ENCODE data around the gene NUP153. TPM values are rescaled to one million over a fixed set of nuclear protein-coding genes. Genes with fewer than 3 reads are reported as not detected.

The NUP153 gene
- total RNA-seq, 1 experiment from 2014 or later = 99.3 TPM

DNA sequence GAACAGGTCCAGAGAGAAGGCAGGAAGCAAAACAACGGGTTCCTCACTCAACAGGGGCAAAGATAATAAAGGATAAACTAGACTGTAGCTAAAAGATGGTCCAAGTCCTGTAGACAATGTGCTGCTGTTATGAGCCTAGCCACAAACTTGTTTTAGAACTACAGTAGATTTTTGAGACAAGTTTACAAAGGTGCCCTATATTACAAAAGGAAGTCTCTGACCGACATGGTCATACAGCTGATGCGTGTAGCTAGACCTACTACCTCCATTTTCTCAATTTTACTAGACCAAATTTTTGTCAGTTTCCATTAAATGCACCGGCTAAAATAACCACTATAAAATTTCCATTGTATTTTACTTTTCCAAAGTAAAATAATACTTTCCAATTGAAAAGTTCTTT is 94.7 kb downstream of the NUP153 start:
- H3K9ac ChIP-seq (ENCODE audit: extremely low read depth, insufficient read length, low read length) = no peak overlapping the region
- no peak overlapping the region for H2BK15ac ChIP-seq (ENCODE audit: low read depth, low read length)
- no peak overlapping the region for H3K23ac ChIP-seq (ENCODE audit: insufficient read length, low read depth, low read length)
- H3K4me2 ChIP-seq (ENCODE audit: insufficient read depth, insufficient read length, low read length) = no peak overlapping the region
- H3T11ph ChIP-seq (ENCODE audit: low read length) = no peak overlapping the region
- Mint-ChIP-seq H3K27ac (peak overlapping the region in 1 of 3 experiments; percentile 69; a peak in 1 of 7 replicates), H3K4me1 (no peaks in the 10 kb centered on the region), H3K4me3 (no peak overlapping the region), H3K36me3 (ENCODE audit: insufficient read depth in 1 of 3, low read depth in 3 of 3) (peaks cover 4 to 31% (median 25%) of the 10 kb centered on the region in 3 experiments; a peak in 6 of 7 replicates), H3K27me3 (ENCODE audit: low read depth) (no peaks in the 10 kb centered on the region), H3K9me3 (no peaks in the 10 kb centered on the region)
- no peak overlapping the region for H3K56ac ChIP-seq (ENCODE audit: insufficient read length, low read depth, low read length)
- no CpG with 5 or more reads among the region's 4 CpGs for WGBS (ENCODE audit: extremely low coverage, insufficient read length, low lambda C conversion rate)
- DNase-seq = no peak
- no peak overlapping the region for H3K18ac ChIP-seq (ENCODE audit: insufficient read length, low read depth, low read length)
- no peaks in the 10 kb centered on the region for H3K79me1 ChIP-seq (ENCODE audit: insufficient read depth, low read depth, low read length, poor library complexity, severe bottlenecking)
- no peak overlapping the region for H3K27ac ChIP-seq (ENCODE audit: insufficient read length, low read depth, low read length)
- H3K27me3 ChIP-seq (ENCODE audit: insufficient read depth, low read length) = no peaks in the 10 kb centered on the region
- H3K79me2 ChIP-seq (ENCODE audit: insufficient read depth, low read length) = no peaks in the 10 kb centered on the region; the same call in 1 of the 2 replicates
- no peak overlapping the region for H4K5ac ChIP-seq (ENCODE audit: insufficient read length, low read depth, low read length)
- no peaks in the 10 kb centered on the region for H4K20me1 ChIP-seq (ENCODE audit: control insufficient read depth, insufficient read depth, insufficient read length)
- H3K4ac ChIP-seq (ENCODE audit: low read depth, low read length) = no peak overlapping the region
- TF ChIP-seq, protein P1, sequence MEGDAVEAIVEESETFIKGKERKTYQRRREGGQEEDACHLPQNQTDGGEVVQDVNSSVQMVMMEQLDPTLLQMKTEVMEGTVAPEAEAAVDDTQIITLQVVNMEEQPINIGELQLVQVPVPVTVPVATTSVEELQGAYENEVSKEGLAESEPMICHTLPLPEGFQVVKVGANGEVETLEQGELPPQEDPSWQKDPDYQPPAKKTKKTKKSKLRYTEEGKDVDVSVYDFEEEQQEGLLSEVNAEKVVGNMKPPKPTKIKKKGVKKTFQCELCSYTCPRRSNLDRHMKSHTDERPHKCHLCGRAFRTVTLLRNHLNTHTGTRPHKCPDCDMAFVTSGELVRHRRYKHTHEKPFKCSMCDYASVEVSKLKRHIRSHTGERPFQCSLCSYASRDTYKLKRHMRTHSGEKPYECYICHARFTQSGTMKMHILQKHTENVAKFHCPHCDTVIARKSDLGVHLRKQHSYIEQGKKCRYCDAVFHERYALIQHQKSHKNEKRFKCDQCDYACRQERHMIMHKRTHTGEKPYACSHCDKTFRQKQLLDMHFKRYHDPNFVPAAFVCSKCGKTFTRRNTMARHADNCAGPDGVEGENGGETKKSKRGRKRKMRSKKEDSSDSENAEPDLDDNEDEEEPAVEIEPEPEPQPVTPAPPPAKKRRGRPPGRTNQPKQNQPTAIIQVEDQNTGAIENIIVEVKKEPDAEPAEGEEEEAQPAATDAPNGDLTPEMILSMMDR (conservative IDR thresholded peaks at IDR 0.05) = no peak
- no peak overlapping the region for H2BK120ac ChIP-seq (ENCODE audit: low read depth, low read length, poor library complexity, severe bottlenecking)
- no peak overlapping the region for H2BK5ac ChIP-seq (ENCODE audit: insufficient read length, low read length)
- no peak overlapping the region for H2BK20ac ChIP-seq (ENCODE audit: low read depth, low read length, poor library complexity, severe bottlenecking)
- H3K23me2 ChIP-seq (ENCODE audit: insufficient read length, low read depth, low read length, poor library complexity, severe bottlenecking) = no peaks in the 10 kb centered on the region
- no peak overlapping the region for H2AFZ ChIP-seq (ENCODE audit: low read length)
- no peak overlapping the region for H4K91ac ChIP-seq (ENCODE audit: insufficient read length, low read depth, low read length)
- no peak overlapping the region for H4K8ac ChIP-seq (replicated peaks; ENCODE audit: insufficient read length, low read depth, low read length)
- no peak overlapping the region for H3K14ac ChIP-seq (ENCODE audit: insufficient read depth, low read length)
- no peaks in the 10 kb centered on the region for H3K4me1 ChIP-seq (ENCODE audit: insufficient read depth, low read length)
- no peak overlapping the region for H2BK12ac ChIP-seq (ENCODE audit: insufficient read length, low read depth, low read length)
- no peaks in the 10 kb centered on the region for H3K9me3 ChIP-seq (ENCODE audit: control insufficient read depth, low read depth, low read length)
- no peak overlapping the region for H2AK5ac ChIP-seq (ENCODE audit: insufficient read length, low read length)

Data from H9 (cell line).